HUES6 (cell line): ENCODE data around the gene MAN2A2.

Experiments used
- H3K27ac ChIP-seq: 2 replicates; pipeline ENCODE4 v1.7.0; 2013; ENCODE audit warnings: low read depth, mild to moderate bottlenecking, low read length, inconsistent platforms
- H3K27me3 ChIP-seq: 2 replicates; pipeline ENCODE4 v1.6.1; 2013; ENCODE audit warnings: low read length; ENCODE audit not compliant: control insufficient read depth, insufficient read depth
- H3K36me3 ChIP-seq: 2 replicates; pipeline ENCODE4 v1.6.1; 2013; ENCODE audit warnings: low read length; ENCODE audit not compliant: control insufficient read depth, insufficient read depth
- H3K4me1 ChIP-seq: 2 replicates; pipeline ENCODE4 v1.6.1; 2013; ENCODE audit warnings: low read length; ENCODE audit not compliant: control insufficient read depth, insufficient read depth
- H3K4me3 ChIP-seq: 2 replicates; pipeline ENCODE4 v1.5.1; 2013; ENCODE audit warnings: low read depth, low read length
- H3K9ac ChIP-seq: one replicate; pipeline ENCODE4 v1.6.1; 2013; ENCODE audit warnings: mild to moderate bottlenecking, low read length
- H3K9me3 ChIP-seq: 2 replicates; pipeline ENCODE4 v1.6.1; 2013; ENCODE audit warnings: low read depth, low read length; ENCODE audit not compliant: control insufficient read depth, insufficient read depth

Gene MAN2A2

DNA sequence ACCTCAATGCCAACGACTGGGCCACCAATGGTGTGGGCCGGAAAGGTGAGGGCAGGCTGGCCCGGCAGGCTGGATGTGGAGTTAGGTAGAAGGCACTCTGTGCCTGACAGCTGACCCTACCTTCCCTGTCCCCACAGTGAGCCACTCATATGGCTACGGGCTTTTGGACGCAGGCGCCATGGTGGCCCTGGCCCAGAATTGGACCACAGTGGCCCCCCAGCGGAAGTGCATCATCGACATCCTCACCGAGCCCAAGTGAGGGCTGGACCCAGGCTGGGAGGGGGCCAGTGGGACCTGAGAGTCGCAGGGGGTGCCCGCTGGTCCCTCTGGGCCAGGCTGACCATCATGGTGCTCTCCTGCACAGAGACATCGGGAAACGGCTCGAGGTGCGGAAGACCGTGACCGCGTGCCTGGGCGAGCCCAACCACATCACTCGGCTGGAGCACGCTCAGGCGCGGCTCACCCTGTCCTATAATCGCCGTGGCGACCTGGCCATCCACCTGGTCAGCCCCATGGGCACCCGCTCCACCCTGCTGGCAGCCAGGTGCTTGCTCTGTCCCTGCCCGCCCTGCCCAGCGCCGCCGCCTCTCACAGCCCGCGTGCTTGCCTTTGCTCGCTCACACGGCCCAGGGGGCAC lies 23.3 kb upstream of the MAN2A2 start:
- Histone ChIP-seq H3K4me1 (peaks cover 15% of the 10 kb centered on the region), H3K27ac (no peak overlapping the region), H3K9me3 (no peaks in the 10 kb centered on the region), H3K36me3 (peaks cover 65% of the 10 kb centered on the region), H3K4me3 (no peak overlapping the region), H3K27me3 (no peaks in the 10 kb centered on the region), H3K9ac (no peak overlapping the region)

DNA sequence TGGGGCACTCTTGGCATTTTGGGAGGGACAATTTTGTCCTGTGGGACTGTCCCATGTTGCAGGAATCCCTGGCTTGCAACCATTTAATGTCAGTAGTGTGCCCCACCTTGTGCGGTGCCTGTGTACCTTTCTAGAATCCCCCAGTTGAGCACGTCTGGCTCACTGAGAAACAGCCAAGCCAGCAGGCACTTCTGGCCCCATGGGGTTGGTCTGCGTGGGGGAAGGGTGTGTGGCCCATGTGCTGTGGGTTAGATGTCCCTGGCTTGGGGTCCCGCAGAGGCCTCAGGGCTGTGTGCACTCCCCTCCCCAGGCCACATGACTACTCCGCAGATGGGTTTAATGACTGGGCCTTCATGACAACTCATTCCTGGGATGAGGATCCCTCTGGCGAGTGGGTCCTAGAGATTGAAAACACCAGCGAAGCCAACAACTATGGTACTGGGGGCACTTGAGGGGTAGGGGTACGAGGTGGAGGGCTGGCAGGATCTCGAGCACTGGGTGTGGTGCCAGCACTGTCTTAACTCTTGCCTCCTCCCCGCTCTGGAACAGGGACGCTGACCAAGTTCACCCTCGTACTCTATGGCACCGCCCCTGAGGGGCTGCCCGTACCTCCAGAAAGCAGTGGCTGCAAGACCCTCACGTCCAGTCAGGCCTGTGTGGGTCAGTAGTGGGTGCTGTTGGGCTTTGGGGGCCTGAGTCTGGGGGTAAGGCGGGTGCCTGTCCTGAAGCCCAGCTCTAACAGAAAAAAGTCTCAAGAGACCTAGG lies 22.5 kb upstream of the MAN2A2 start:
- Histone ChIP-seq H3K27ac (no peak overlapping the region), H3K36me3 (peaks cover 64% of the 10 kb centered on the region), H3K4me3 (no peak overlapping the region), H3K27me3 (no peaks in the 10 kb centered on the region), H3K4me1 (peaks cover 21% of the 10 kb centered on the region), H3K9me3 (no peaks in the 10 kb centered on the region), H3K9ac (no peak overlapping the region)

DNA sequence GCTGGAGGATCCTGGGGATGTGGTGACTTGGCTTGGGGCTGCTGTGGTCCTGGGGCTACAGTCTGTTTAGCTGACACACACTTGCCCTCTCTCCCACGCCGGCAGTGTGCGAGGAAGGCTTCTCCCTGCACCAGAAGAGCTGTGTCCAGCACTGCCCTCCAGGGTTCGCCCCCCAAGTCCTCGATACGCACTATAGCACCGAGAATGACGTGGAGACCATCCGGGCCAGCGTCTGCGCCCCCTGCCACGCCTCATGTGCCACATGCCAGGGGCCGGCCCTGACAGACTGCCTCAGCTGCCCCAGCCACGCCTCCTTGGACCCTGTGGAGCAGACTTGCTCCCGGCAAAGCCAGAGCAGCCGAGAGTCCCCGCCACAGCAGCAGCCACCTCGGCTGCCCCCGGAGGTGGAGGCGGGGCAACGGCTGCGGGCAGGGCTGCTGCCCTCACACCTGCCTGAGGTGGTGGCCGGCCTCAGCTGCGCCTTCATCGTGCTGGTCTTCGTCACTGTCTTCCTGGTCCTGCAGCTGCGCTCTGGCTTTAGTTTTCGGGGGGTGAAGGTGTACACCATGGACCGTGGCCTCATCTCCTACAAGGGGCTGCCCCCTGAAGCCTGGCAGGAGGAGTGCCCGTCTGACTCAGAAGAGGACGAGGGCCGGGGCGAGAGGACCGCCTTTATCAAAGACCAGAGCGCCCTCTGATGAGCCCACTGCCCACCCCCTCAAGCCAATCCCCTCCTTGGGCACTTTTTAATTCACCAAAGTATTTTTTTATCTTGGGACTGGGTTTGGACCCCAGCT lies 21.7 kb upstream of the MAN2A2 start:
- Histone ChIP-seq H3K9me3 (no peaks in the 10 kb centered on the region), H3K27me3 (no peaks in the 10 kb centered on the region), H3K4me3 (no peak overlapping the region), H3K27ac (no peak overlapping the region), H3K36me3 (peaks cover 56% of the 10 kb centered on the region), H3K9ac (no peak overlapping the region), H3K4me1 (peaks cover 25% of the 10 kb centered on the region)

DNA sequence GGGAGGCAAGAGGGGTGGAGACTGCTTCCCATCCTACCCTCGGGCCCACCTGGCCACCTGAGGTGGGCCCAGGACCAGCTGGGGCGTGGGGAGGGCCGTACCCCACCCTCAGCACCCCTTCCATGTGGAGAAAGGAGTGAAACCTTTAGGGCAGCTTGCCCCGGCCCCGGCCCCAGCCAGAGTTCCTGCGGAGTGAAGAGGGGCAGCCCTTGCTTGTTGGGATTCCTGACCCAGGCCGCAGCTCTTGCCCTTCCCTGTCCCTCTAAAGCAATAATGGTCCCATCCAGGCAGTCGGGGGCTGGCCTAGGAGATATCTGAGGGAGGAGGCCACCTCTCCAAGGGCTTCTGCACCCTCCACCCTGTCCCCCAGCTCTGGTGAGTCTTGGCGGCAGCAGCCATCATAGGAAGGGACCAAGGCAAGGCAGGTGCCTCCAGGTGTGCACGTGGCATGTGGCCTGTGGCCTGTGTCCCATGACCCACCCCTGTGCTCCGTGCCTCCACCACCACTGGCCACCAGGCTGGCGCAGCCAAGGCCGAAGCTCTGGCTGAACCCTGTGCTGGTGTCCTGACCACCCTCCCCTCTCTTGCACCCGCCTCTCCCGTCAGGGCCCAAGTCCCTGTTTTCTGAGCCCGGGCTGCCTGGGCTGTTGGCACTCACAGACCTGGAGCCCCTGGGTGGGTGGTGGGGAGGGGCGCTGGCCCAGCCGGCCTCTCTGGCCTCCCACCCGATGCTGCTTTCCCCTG lies 21.0 kb upstream of the MAN2A2 start:
- H3K9ac ChIP-seq, result no peak overlapping the region
- no peaks in the 10 kb centered on the region for H3K9me3 ChIP-seq
- H3K27ac ChIP-seq, result no peak overlapping the region
- H3K36me3 ChIP-seq, result peaks cover 48% of the 10 kb centered on the region
- H3K27me3 ChIP-seq, result no peaks in the 10 kb centered on the region
- H3K4me3 ChIP-seq, result no peak overlapping the region
- peaks cover 25% of the 10 kb centered on the region for H3K4me1 ChIP-seq

DNA sequence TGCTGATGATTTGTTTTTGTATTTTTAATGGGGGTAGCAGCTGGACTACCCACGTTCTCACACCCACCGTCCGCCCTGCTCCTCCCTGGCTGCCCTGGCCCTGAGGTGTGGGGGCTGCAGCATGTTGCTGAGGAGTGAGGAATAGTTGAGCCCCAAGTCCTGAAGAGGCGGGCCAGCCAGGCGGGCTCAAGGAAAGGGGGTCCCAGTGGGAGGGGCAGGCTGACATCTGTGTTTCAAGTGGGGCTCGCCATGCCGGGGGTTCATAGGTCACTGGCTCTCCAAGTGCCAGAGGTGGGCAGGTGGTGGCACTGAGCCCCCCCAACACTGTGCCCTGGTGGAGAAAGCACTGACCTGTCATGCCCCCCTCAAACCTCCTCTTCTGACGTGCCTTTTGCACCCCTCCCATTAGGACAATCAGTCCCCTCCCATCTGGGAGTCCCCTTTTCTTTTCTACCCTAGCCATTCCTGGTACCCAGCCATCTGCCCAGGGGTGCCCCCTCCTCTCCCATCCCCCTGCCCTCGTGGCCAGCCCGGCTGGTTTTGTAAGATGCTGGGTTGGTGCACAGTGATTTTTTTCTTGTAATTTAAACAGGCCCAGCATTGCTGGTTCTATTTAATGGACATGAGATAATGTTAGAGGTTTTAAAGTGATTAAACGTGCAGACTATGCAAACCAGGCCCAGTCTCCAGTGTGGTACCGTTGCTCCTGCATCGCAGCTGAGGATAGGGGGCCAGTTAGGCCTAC lies 20.1 kb upstream of the MAN2A2 start:
- Histone ChIP-seq H3K4me3 (no peak overlapping the region), H3K4me1 (peaks cover 25% of the 10 kb centered on the region), H3K9me3 (no peaks in the 10 kb centered on the region), H3K36me3 (peaks cover 40% of the 10 kb centered on the region), H3K27me3 (no peaks in the 10 kb centered on the region), H3K27ac (peak overlapping the region; percentile 67; the same call in 1 of the 2 replicates), H3K9ac (no peak overlapping the region)

DNA sequence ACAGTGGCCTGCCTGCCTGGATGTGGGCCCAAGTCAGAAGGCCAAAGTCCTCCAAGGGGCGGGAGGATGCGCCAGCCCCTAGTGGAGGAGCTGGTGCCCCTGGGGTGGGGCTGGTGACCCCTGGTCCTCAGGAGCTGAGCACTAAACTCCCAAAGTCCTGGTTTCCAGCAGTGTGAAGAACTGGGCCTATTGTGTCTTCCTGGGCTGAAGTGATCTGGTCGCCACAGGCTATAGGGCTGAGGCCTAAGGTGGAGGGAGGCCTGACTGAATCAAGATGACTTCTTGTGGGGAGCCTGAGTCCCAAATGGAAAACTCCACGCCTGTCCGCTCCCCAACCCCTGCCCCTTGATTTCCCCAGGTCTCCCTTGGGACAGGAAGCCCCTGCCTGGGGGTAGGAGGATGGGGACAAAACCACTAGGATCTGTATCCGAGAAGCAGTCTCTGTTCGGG lies 19.6 kb upstream of the MAN2A2 start:
- no peaks in the 10 kb centered on the region for H3K27me3 ChIP-seq

DNA sequence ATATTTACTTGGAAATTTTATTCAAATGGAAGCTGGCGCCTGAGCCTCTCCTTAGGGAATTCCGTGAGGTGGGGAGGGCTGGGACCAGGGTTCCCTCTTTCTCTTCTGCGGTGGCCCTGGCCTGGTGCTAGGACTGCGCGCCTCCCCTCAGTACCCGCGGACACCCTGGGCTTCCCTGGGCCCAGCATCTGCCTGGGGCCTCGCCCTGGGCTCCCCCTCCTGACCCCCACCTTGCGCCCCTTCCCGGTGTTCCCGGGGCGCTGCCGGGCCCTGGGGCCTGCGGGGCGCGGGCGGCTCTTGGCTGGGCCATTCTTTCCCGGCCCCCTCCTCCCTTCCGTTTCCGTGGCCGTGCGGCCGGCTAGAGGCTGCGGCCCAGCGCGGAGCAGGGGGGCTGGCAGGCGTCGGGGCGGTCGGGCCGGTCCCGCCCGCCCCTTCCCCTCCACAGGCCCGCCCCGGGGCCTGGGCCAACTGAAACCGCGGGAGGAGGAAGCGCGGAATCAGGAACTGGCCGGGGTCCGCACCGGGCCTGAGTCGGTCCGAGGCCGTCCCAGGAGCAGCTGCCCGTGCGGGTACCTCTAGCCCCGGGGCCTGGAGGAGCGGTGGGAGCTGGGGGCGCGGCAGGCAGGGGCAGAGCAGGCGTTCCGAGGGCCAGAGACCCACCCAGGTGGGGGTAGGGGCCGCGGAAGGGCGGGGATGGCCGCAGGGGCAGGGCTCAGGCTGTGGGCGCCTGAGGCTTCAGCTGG lies 19.0 kb upstream of the MAN2A2 start, which contains the start of gene FES:
Gene FES (plus strand): TSS at position 529 of the 743 bp plus-strand sequence. CDS start 542 bp downstream, outside the sequence.
- H3K9me3 ChIP-seq, result no peaks in the 10 kb centered on the region
- H3K27me3 ChIP-seq, result no peaks in the 10 kb centered on the region
- H3K9ac ChIP-seq, result peak within 1 kb of the TSS; percentile 47
- peak within 1 kb of the TSS; percentile 67 for H3K27ac ChIP-seq
- peak within 1 kb of the TSS; percentile 46 for H3K4me3 ChIP-seq
- H3K4me1 ChIP-seq, result peaks cover 25% of the 10 kb centered on the region
- H3K36me3 ChIP-seq, result peaks cover 28% of the 10 kb centered on the region

More for the DNA sequence above, 19.6 kb upstream of the MAN2A2 start:
- Histone ChIP-seq H3K4me3 (peak overlapping the region; percentile 46), H3K36me3 (peaks cover 34% of the 10 kb centered on the region), H3K9me3 (no peaks in the 10 kb centered on the region), H3K4me1 (peaks cover 25% of the 10 kb centered on the region), H3K27ac (peak overlapping the region; percentile 67; the same call in 1 of the 2 replicates), H3K9ac (peak overlapping the region; percentile 45)

DNA sequence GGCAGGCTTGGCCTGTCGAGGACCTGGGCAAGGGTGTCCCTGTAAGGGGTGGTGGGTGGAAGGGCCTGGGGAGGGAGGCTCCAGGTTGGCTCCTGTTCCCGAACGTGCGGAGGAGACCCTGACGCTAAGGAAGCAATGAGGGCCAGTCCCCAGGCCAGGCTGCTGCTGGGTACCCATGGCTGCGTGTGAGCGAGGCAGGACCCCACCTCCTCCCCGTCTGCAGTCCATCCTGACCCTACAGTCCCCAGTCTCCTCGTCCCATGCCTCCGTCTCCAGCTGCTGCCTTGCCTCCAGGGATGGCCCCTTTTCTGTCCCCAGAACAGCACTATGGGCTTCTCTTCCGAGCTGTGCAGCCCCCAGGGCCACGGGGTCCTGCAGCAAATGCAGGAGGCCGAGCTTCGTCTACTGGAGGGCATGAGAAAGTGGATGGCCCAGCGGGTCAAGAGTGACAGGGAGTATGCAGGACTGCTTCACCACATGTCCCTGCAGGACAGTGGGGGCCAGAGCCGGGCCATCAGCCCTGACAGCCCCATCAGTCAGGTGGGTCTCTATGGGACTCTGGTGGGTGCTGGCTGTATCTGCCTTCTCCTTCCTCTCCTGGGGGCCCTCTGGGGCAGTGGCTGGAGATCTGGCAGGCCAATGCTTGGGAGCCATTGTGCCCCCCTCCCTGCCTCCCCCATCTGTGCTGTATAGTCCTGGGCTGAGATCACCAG lies 18.2 kb upstream of the MAN2A2 start:
- H3K36me3 ChIP-seq, result peaks cover 21% of the 10 kb centered on the region
- H3K4me3 ChIP-seq, result peak overlapping the region; percentile 46

More for the DNA sequence above, 18.2 kb upstream of the MAN2A2 start:
- Histone ChIP-seq H3K27me3 (no peaks in the 10 kb centered on the region), H3K4me1 (peaks cover 25% of the 10 kb centered on the region), H3K9ac (peak overlapping the region; percentile 47), H3K27ac (peak overlapping the region; percentile 67; the same call in 1 of the 2 replicates), H3K9me3 (no peaks in the 10 kb centered on the region)
